ENCODE data around the gene FANCM.
A peak's percentile ranks its signal among the peaks of the same experiment; 100 is the strongest.

Gene FANCM

DNA sequence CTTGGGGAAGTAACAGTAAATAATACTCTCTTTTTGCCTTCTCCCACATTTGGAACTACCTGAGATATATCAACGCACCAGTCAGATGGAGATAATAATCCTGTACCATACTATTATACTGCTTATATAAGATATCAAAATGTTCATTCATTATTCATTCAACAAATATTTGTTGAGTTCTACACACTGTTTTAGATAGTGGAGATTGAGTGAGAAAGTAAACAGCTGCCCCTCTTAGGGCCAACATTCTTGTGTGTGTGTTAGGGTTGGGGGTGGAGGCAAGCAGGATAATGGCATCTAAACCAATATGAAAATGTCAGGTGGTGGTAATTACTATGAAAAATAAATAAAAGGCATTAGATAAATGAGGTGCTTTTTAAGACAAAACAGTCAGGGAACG is 103.3 kb downstream of the FANCM start:
- Histone ChIP-seq H3K36me3 (ENCODE audit: control insufficient read depth, insufficient read depth, low read length) (peaks cover 37% of the 10 kb centered on the region), H3K4me3 (ENCODE audit: extremely low read depth, insufficient read depth, low read length, poor library complexity, severe bottlenecking) (no peak overlapping the region), H3K4me1 (ENCODE audit: control insufficient read depth, insufficient read depth, low read length, poor library complexity, severe bottlenecking) (no peaks in the 10 kb centered on the region), H3K9me3 (ENCODE audit: control insufficient read depth, low read length) (no peaks in the 10 kb centered on the region), H3K27ac (ENCODE audit: low read depth, low read length, severe bottlenecking) (no peak overlapping the region)
- 73 to 92% methylated on average over 1 of the region's 2 CpGs for WGBS, 2 experiments (ENCODE audit: insufficient coverage in 2 of 2)

DNA sequence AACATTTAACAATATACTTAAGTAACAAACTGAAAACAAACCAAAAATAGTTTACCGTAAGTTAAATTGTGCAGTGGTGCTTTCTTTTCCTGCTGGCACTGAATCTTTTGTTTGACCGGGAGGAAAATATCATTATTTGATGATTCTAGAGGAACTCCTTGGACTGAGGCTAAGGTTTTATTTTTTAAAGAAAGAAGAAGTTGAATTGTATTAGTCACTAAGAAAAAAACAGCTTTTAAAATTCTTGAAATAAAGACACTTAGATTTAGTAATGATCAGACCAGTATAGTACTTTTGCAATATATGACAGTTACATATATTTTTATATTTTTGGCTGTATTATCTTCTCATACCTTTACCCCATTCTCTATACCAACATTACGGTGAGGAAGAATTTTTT is 107.0 kb downstream of the FANCM start:
- WGBS, 2 experiments (ENCODE audit: insufficient coverage in 2 of 2), result 88% methylated on average over 1 of the region's 3 CpGs; no CpG with 5 or more reads in 1 of the 2 experiments
- Histone ChIP-seq H3K9me3 (ENCODE audit: control insufficient read depth, low read length) (no peaks in the 10 kb centered on the region), H3K4me1 (ENCODE audit: control insufficient read depth, insufficient read depth, low read length, poor library complexity, severe bottlenecking) (no peaks in the 10 kb centered on the region), H3K36me3 (ENCODE audit: control insufficient read depth, insufficient read depth, low read length) (peaks cover 21% of the 10 kb centered on the region), H3K27ac (ENCODE audit: low read depth, low read length, severe bottlenecking) (no peak overlapping the region), H3K4me3 (ENCODE audit: extremely low read depth, insufficient read depth, low read length, poor library complexity, severe bottlenecking) (no peak overlapping the region)

- Histone ChIP-seq H3K4me1 (ENCODE audit: control insufficient read depth, insufficient read depth, low read length, poor library complexity, severe bottlenecking) (peaks cover 6% of the 10 kb centered on the region), H3K36me3 (ENCODE audit: control insufficient read depth, insufficient read depth, low read length) (peaks cover 18% of the 10 kb centered on the region), H3K9me3 (ENCODE audit: control insufficient read depth, low read length) (no peaks in the 10 kb centered on the region), H3K27ac (ENCODE audit: low read depth, low read length, severe bottlenecking) (no peak overlapping the region), H3K4me3 (ENCODE audit: extremely low read depth, insufficient read depth, low read length, poor library complexity, severe bottlenecking) (no peak overlapping the region)
- 94 to 100% methylated on average over 3 of the region's 3 CpGs for WGBS, 2 experiments (ENCODE audit: insufficient coverage in 2 of 2)
These were observed 110.4 kb downstream of the FANCM start for GRCh38 chr14:45246151-45246550.

- Histone ChIP-seq H3K9me3 (ENCODE audit: control insufficient read depth, low read length) (no peaks in the 10 kb centered on the region), H3K36me3 (ENCODE audit: control insufficient read depth, insufficient read depth, low read length) (peaks cover 15% of the 10 kb centered on the region), H3K27ac (ENCODE audit: low read depth, low read length, severe bottlenecking) (no peak overlapping the region), H3K4me1 (ENCODE audit: control insufficient read depth, insufficient read depth, low read length, poor library complexity, severe bottlenecking) (peaks cover 6% of the 10 kb centered on the region), H3K4me3 (ENCODE audit: extremely low read depth, insufficient read depth, low read length, poor library complexity, severe bottlenecking) (no peak overlapping the region)
- no CpG with 5 or more reads among the region's 1 CpG for WGBS, 2 experiments (ENCODE audit: insufficient coverage in 2 of 2)
These were observed 111.0 kb downstream of the FANCM start for GRCh38 chr14:45246691-45247090.

GRCh38 chr14:45247427-45247826 is 111.7 kb downstream of the FANCM start:
- H3K4me1 ChIP-seq (ENCODE audit: control insufficient read depth, insufficient read depth, low read length, poor library complexity, severe bottlenecking), result peaks cover 6% of the 10 kb centered on the region
- no peaks in the 10 kb centered on the region for H3K9me3 ChIP-seq (ENCODE audit: control insufficient read depth, low read length)
- no peak overlapping the region for H3K27ac ChIP-seq (ENCODE audit: low read depth, low read length, severe bottlenecking)
- WGBS, 2 experiments (ENCODE audit: insufficient coverage in 2 of 2), result 100% methylated on average over 1 of the region's 1 CpG
- H3K36me3 ChIP-seq (ENCODE audit: control insufficient read depth, insufficient read depth, low read length), result peaks cover 10% of the 10 kb centered on the region
- H3K4me3 ChIP-seq (ENCODE audit: extremely low read depth, insufficient read depth, low read length, poor library complexity, severe bottlenecking), result no peak overlapping the region

DNA sequence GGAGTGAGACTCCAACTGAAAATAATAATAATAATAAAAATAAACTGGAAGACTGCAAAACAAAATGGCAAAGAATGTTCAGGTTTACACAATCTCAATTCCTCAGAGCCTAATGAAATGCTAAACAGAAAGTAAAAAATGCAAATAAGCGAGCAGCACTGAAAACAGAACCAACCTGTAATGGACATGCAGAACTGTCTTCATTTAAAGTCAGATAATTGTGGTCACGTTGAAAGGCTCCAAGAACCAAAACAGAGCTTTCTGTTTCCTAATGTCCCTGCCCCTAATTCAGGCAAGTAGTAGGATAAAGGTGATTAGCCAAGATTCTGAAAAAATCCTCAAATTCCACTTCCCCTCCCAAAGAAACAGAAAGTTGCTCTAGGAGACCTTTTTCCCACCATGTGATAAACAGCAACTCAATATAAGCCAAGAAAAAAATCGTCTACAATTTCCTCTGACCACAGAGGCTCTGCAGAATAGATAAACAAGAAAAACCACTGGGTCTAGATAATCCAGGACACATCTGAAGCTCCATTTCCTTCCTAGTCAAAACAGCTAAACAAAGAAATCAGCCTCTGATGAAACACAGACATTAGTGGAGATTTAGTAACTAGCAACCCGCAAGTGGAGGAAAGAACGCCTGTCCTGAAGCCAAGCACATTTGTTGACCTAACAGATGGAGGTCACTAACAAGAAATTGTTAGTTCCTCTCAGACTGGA is 114.3 kb downstream of the FANCM start:
- no peak overlapping the region for H3K4me3 ChIP-seq (ENCODE audit: extremely low read depth, insufficient read depth, low read length, poor library complexity, severe bottlenecking)
- 80 to 83% methylated on average over 2 to 3 of the region's 5 CpGs for WGBS, 2 experiments (ENCODE audit: insufficient coverage in 2 of 2)
- H3K4me1 ChIP-seq (ENCODE audit: control insufficient read depth, insufficient read depth, low read length, poor library complexity, severe bottlenecking), result peaks cover 6% of the 10 kb centered on the region
- H3K27ac ChIP-seq (ENCODE audit: low read depth, low read length, severe bottlenecking), result peak overlapping the region; percentile 77
- peaks cover 10% of the 10 kb centered on the region for H3K36me3 ChIP-seq (ENCODE audit: control insufficient read depth, insufficient read depth, low read length)
- peaks cover 6% of the 10 kb centered on the region for H3K9me3 ChIP-seq (ENCODE audit: control insufficient read depth, low read length)

Data from mesodermal cell (in vitro differentiated cells).